ENCODE results near the gene RPS23. TPM values are rescaled to one million over a fixed set of nuclear protein-coding genes. Genes with fewer than 3 reads are reported as not detected.
"Not testable (repeated sequence)": the region's sequence is repeated elsewhere in the genome, so short reads cannot be mapped to it uniquely, and the experiment has no call there.

RPS23 gene
- polyA plus RNA-seq, 1 experiment, result 2,222 TPM

GRCh38 chr5:82274343-82275211 lies 3.6 kb downstream of the RPS23 start:
- no peak for TF ChIP-seq CTCF (IDR thresholded peaks at IDR 0.05; ENCODE audit: insufficient read depth, low read depth, low read length)
- Histone ChIP-seq H3K36me3 (ENCODE audit: control insufficient read depth, insufficient read depth, low read length) (peaks cover 11% of the 10 kb centered on the region), H3K27me3 (ENCODE audit: control insufficient read depth, insufficient read depth, low read length) (no peaks in the 10 kb centered on the region), H3K4me3 (ENCODE audit: low read depth, low read length) (no peak overlapping the region)
- ChIA-PET POLR2A (interaction anchor here (0.6 kb wide), 1 partner anchor 34 kb away, joined by 3 read pairs; no protein-coding TSS in a partner anchor), CTCF (interaction anchor here (1.3 kb wide), 1 partner anchor 15 kb away, joined by 4 read pairs; no protein-coding TSS in a partner anchor)
- no peak for DNase-seq (ENCODE audit: low read depth)

GRCh38 chr5:82273426-82273825 lies 4.7 kb downstream of the RPS23 start:
- CTCF ChIA-PET, result interaction anchor here (1.1 to 1.3 kb wide), 2 partner anchors 14 to 47 kb away, joined by 3 to 4 read pairs; no protein-coding TSS in a partner anchor
- H3K4me3 ChIP-seq (ENCODE audit: low read depth, low read length); H3K27me3 ChIP-seq (ENCODE audit: control insufficient read depth, insufficient read depth, low read length); POLR2A ChIA-PET; DNase-seq (ENCODE audit: low read depth): not testable (repeated sequence)
- H3K36me3 ChIP-seq (ENCODE audit: control insufficient read depth, insufficient read depth, low read length), result peaks cover 11% of the 10 kb centered on the region

GRCh38 chr5:82272571-82273356 lies 5.4 kb downstream of the RPS23 start:
- H3K4me3 ChIP-seq (ENCODE audit: low read depth, low read length); DNase-seq (ENCODE audit: low read depth); POLR2A ChIA-PET; H3K27me3 ChIP-seq (ENCODE audit: control insufficient read depth, insufficient read depth, low read length): not testable (repeated sequence)
- H3K36me3 ChIP-seq (ENCODE audit: control insufficient read depth, insufficient read depth, low read length), result peaks cover 11% of the 10 kb centered on the region
- CTCF ChIA-PET, result interaction anchor here (1.1 to 1.3 kb wide), 2 partner anchors 14 to 46 kb away, joined by 3 to 4 read pairs; no protein-coding TSS in a partner anchor

- H3K27me3 ChIP-seq (ENCODE audit: control insufficient read depth, insufficient read depth, low read length); POLR2A ChIA-PET: not testable (repeated sequence)
- CTCF ChIA-PET, result interaction anchor here (2.2 kb wide), 1 partner anchor 10 kb away, joined by 8 read pairs; no protein-coding TSS in a partner anchor
These were observed 8.8 kb downstream of the RPS23 start for GRCh38 chr5:82269363-82269762.

GRCh38 chr5:82267297-82267933 lies 10.7 kb downstream of the RPS23 start:
- DNase-seq (ENCODE audit: low read depth); H3K27me3 ChIP-seq (ENCODE audit: control insufficient read depth, insufficient read depth, low read length); H3K36me3 ChIP-seq (ENCODE audit: control insufficient read depth, insufficient read depth, low read length); POLR2A ChIA-PET; H3K4me3 ChIP-seq (ENCODE audit: low read depth, low read length): not testable (repeated sequence)
- CTCF ChIA-PET, result interaction anchor here (1.8 to 2.2 kb wide), 2 partner anchors 8 to 9 kb away, joined by 5 to 8 read pairs; no protein-coding TSS in a partner anchor

More at GRCh38 chr5:82269363-82269762, 8.8 kb downstream of the RPS23 start:
- H3K36me3 ChIP-seq (ENCODE audit: control insufficient read depth, insufficient read depth, low read length); H3K4me3 ChIP-seq (ENCODE audit: low read depth, low read length); DNase-seq (ENCODE audit: low read depth): not testable (repeated sequence)

GRCh38 chr5:82265047-82265446 lies 13.1 kb downstream of the RPS23 start:
- no peak for DNase-seq (ENCODE audit: low read depth)
- H3K36me3 ChIP-seq (ENCODE audit: control insufficient read depth, insufficient read depth, low read length), result no peaks in the 10 kb centered on the region
- H3K27me3 ChIP-seq (ENCODE audit: control insufficient read depth, insufficient read depth, low read length), result no peaks in the 10 kb centered on the region
- ChIA-PET CTCF (interaction anchor here (0.5 kb wide), 1 partner anchor 253 kb away, joined by 3 read pairs; no protein-coding TSS in a partner anchor), POLR2A (no interaction called here)
- H3K4me3 ChIP-seq (ENCODE audit: low read depth, low read length), result no peak overlapping the region
- no peak for TF ChIP-seq CTCF (IDR thresholded peaks at IDR 0.05; ENCODE audit: insufficient read depth, low read depth, low read length)

Measured in BJ (cell line).